SK-N-SH (cell line): ENCODE data around the gene NDUFAF5. TPM values are rescaled to one million over a fixed set of nuclear protein-coding genes. Genes with fewer than 3 reads are reported as not detected.

Experiments used
- CTCF ChIA-PET: fragments of 300-600, 350-600 bp; formaldehyde crosslinking; extraction: SDS; loops from one replicate; lab custom pipeline; 2021; lab: Yijun Ruan, JAX
- POLR2A ChIA-PET: fragments of 350-600 bp; sonication (Branson Sonifier 250); formaldehyde crosslinking; extraction: SDS; loops from one replicate; lab custom pipeline; 2020; ENCODE audit warnings: antibody characterized with exemption, inconsistent platforms; lab: Yijun Ruan, JAX
- DNase-seq: peaks from one replicate; pipeline ENCODE4 v3.0.0; 2012
- H2AFZ ChIP-seq: fragments of 200-600 bp; sonication (generic); 2 replicates; pipeline ENCODE4 v1.8.1; 2016; ENCODE audit warnings: antibody characterized with exemption, mild to moderate bottlenecking, low read depth
- H3F3A ChIP-seq: fragments of 200-600 bp; sonication (generic); replicated peaks from 2 replicates; pipeline ENCODE3; 2016; ENCODE audit warnings: antibody characterized with exemption, mild to moderate bottlenecking; ENCODE audit not compliant: insufficient read depth
- H3K27ac ChIP-seq, 2 experiments: fragments of 200-500 bp in 1 of 2; fragments of 200-600 bp in 1 of 2; sonication (Bioruptor generic) in 1 of 2; sonication (generic), shearing (Covaris generic) in 1 of 2; 2 replicates each; pipeline versions ENCODE4 v1.5.1 to v1.6.1; 2014 to 2016; ENCODE audit warnings: low read depth in 2 of 2, inconsistent platforms in 1 of 2, low read length in 1 of 2, mild to moderate bottlenecking in 1 of 2, mixed read lengths in 1 of 2
- H3K27me3 ChIP-seq: fragments of 200-600 bp; sonication (generic), shearing (Covaris generic); 2 replicates; pipeline ENCODE4 v1.6.1; 2016; ENCODE audit warnings: mixed run types; ENCODE audit not compliant: insufficient read depth
- H3K36me3 ChIP-seq, 2 experiments: fragments of 200-500 bp in 1 of 2; fragments of 200-600 bp in 1 of 2; sonication (Bioruptor generic) in 1 of 2; sonication (generic) in 1 of 2; replicated peaks in 1 of 2; 2 replicates each; pipeline versions ENCODE3 to v1.5.1; 2014 to 2016; ENCODE audit warnings: low read length in 1 of 2, mild to moderate bottlenecking in 1 of 2; ENCODE audit not compliant: insufficient read depth in 2 of 2, control insufficient read depth in 1 of 2
- H3K4me1 ChIP-seq, 2 experiments: fragments of 200-500 bp in 1 of 2; fragments of 200-600 bp in 1 of 2; sonication (Bioruptor generic) in 1 of 2; sonication (generic), shearing (Covaris generic) in 1 of 2; 2 replicates each; pipeline versions ENCODE4 v1.5.1 to v1.6.1; 2014 to 2016; ENCODE audit warnings: low read depth in 1 of 2, low read length in 1 of 2, mixed run types in 1 of 2; ENCODE audit not compliant: insufficient read depth in 2 of 2, control insufficient read depth in 1 of 2
- H3K4me2 ChIP-seq: fragments of 200-600 bp; sonication (generic), shearing (Covaris generic); 2 replicates; pipeline ENCODE4 v1.6.1; 2017; ENCODE audit warnings: mixed run types
- H3K4me3 ChIP-seq, 2 experiments: fragments of 200-500 bp in 1 of 2; fragments of 200-600 bp in 1 of 2; sonication (Bioruptor generic) in 1 of 2; sonication (generic), shearing (Covaris generic) in 1 of 2; 2 replicates each; pipeline versions ENCODE4 v1.5.1 to v1.8.1; 2014 to 2016; ENCODE audit warnings: low read depth in 2 of 2, inconsistent platforms in 1 of 2, low read length in 1 of 2, mild to moderate bottlenecking in 1 of 2, mixed read lengths in 1 of 2, moderate library complexity in 1 of 2
- H3K79me2 ChIP-seq: fragments of 200-600 bp; sonication (generic); 2 replicates; pipeline ENCODE4 v1.8.1; 2017; ENCODE audit warnings: mild to moderate bottlenecking; ENCODE audit not compliant: insufficient read depth
- H3K9ac ChIP-seq: fragments of 200-600 bp; sonication (generic); 2 replicates; pipeline ENCODE4 v1.6.1; 2017; ENCODE audit warnings: mixed run types
- H3K9me2 ChIP-seq: fragments of 200-600 bp; sonication (generic); 2 replicates; pipeline ENCODE4 v1.6.1; 2017; ENCODE audit warnings: mixed run types
- H3K9me3 ChIP-seq: fragments of 200-600 bp; sonication (generic); 2 replicates; pipeline ENCODE4 v1.6.1; 2017; ENCODE audit warnings: mixed run types, mild to moderate bottlenecking, moderate library complexity
- H4K20me1 ChIP-seq: fragments of 200-600 bp; sonication (generic); 2 replicates; pipeline ENCODE4 v1.6.1; 2017; ENCODE audit warnings: mild to moderate bottlenecking, mixed run types; ENCODE audit not compliant: insufficient read depth
- ELF1 ChIP-seq: IDR thresholded peaks from 2 replicates; pipeline ENCODE4 v1.4.0; 2012
- EP300 ChIP-seq, 2 experiments: IDR thresholded peaks; 2 replicates each; pipeline versions ENCODE4 v1.4.0 to v1.6.1; 2012; ENCODE audit warnings: borderline replicate concordance in 1 of 2, low read depth in 1 of 2, low read length in 1 of 2
- FOXJ3 ChIP-seq: sonication (generic); formaldehyde crosslinking; IDR thresholded peaks from 2 replicates; pipeline ENCODE4 v1.5.1; 2020; ENCODE audit warnings: mild to moderate bottlenecking, missing genetic modification reagents
- FOXM1 ChIP-seq: IDR thresholded peaks from 2 replicates; pipeline ENCODE4 v1.4.0; 2012; ENCODE audit warnings: low read depth, mild to moderate bottlenecking
- GABPA ChIP-seq: IDR thresholded peaks from 2 replicates; pipeline ENCODE4 v1.4.0; 2012; ENCODE audit warnings: low read depth, mild to moderate bottlenecking
- NFIC ChIP-seq: IDR thresholded peaks from 2 replicates; pipeline ENCODE4 v1.4.0; 2012; ENCODE audit warnings: borderline replicate concordance
- NRF1 ChIP-seq: IDR thresholded peaks from 2 replicates; pipeline ENCODE4 v1.6.1; 2012; ENCODE audit warnings: low read depth, mild to moderate bottlenecking, low read length
- POLR2AphosphoS5 ChIP-seq: IDR thresholded peaks from 2 replicates; pipeline ENCODE4 v1.6.1; 2012; ENCODE audit warnings: low read depth, low read length
- RXRA ChIP-seq: IDR thresholded peaks from 2 replicates; pipeline ENCODE4 v1.4.0; 2012; ENCODE audit warnings: low read depth, mild to moderate bottlenecking, borderline replicate concordance
- SMC3 ChIP-seq: IDR thresholded peaks from 2 replicates; pipeline ENCODE4 v1.6.1; 2012; ENCODE audit warnings: low read depth, low read length, improper control_type of control experiment
- TAF1 ChIP-seq: IDR thresholded peaks from 2 replicates; pipeline ENCODE4 v1.6.1; 2012; ENCODE audit warnings: low read depth, mild to moderate bottlenecking, low read length, moderate library complexity, borderline replicate concordance
- TCF12 ChIP-seq: IDR thresholded peaks from 2 replicates; pipeline ENCODE4 v1.4.0; 2012
- YY1 ChIP-seq: IDR thresholded peaks from 2 replicates; pipeline ENCODE4 v1.4.0; 2012; ENCODE audit warnings: low read depth, mild to moderate bottlenecking
- WGBS: methylation state at CpG from one replicate; pipeline ENCODE4 v1.1.6; 2017; ENCODE audit warnings: low lambda C conversion rate; 5-methylcytosine and 5-hydroxymethylcytosine counted together
- polyA plus RNA-seq, 3 experiments: library from polyadenylated mRNA; depleted of rRNA; stranded (reverse); fragments of >200 nt; gene quantifications; 2 replicates each; pipeline ENCODE4 v1.2.3, GENCODE V29; 2012
- TF ChIP-seq, protein P1 (sequence below): IDR thresholded peaks from 2 replicates; pipeline ENCODE4; 2012
- TF ChIP-seq, protein P2 (sequence below): fragments of 200-600 bp; sonication (generic); IDR thresholded peaks from 2 replicates; pipeline ENCODE4 v1.6.1; 2017; ENCODE audit warnings: antibody characterized with exemption, mild to moderate bottlenecking, moderate library complexity
- TF ChIP-seq, protein P3 (sequence below): IDR thresholded peaks from 2 replicates; pipeline ENCODE4 v1.4.0; 2012; ENCODE audit warnings: low read depth, borderline replicate concordance
- TF ChIP-seq, protein P4 (sequence below): IDR thresholded peaks from 2 replicates; pipeline ENCODE4 v1.6.1; 2012; ENCODE audit warnings: mild to moderate bottlenecking, low read depth, low read length, moderate library complexity
- TF ChIP-seq, protein P5 (sequence below): IDR thresholded peaks from 2 replicates; pipeline ENCODE4 v1.4.0; 2012; ENCODE audit warnings: low read depth
- TF ChIP-seq, protein P6 (sequence below): IDR thresholded peaks from 2 replicates; pipeline ENCODE4 v1.4.0; 2012; ENCODE audit warnings: low read depth, borderline replicate concordance

Gene NDUFAF5
- polyA plus RNA-seq, 1 of the 3 experiments (the other 2 are of a cell fraction): 8.0 TPM

DNA sequence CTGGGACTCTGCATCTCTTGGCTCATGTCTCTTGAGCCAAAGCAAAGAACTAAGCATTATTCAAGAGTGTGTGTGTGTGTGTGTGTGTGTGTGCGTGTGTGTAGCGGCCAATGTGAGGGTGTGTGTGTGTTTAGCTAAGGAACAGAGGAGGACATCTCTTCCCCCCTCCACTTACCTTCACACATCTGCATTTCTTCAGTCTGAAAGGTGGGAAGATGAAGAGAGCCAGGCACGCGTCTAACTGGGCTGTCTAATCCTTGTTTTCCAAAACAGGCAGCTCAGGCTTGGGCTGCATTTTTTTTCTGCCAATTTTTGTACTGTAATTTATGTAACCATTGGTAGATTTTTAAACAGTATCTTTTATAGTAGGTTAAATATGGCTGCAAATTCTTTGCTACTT, 59.5 kb downstream of the NDUFAF5 start:
- POLR2A ChIA-PET: no interaction called here
- Histone ChIP-seq H2AFZ (no peak overlapping the region), H3K27me3 (no peaks in the 10 kb centered on the region; the same call in 1 of the 2 replicates), H3K79me2 (no peaks in the 10 kb centered on the region), H3K9me2 (no peaks in the 10 kb centered on the region), H3K4me3 (no peak overlapping the region), H4K20me1 (no peaks in the 10 kb centered on the region), H3K9me3 (no peaks in the 10 kb centered on the region), H3K9ac (no peak overlapping the region), H3K4me2 (no peak overlapping the region), H3K36me3 (no peaks in the 10 kb centered on the region), H3F3A (no peaks in the 10 kb centered on the region), H3K4me1 (no peaks in the 10 kb centered on the region)
- 59% methylated on average over 4 of the region's 4 CpGs for WGBS
- CTCF ChIA-PET: no interaction called here
- no peak for DNase-seq
- no peak for TF ChIP-seq ELF1
- no peak for TF ChIP-seq TAF1
- no peak for TF ChIP-seq NFIC
- TF ChIP-seq, all 33 proteins: peak for 0
- H3K27ac ChIP-seq: no peak overlapping the region

DNA sequence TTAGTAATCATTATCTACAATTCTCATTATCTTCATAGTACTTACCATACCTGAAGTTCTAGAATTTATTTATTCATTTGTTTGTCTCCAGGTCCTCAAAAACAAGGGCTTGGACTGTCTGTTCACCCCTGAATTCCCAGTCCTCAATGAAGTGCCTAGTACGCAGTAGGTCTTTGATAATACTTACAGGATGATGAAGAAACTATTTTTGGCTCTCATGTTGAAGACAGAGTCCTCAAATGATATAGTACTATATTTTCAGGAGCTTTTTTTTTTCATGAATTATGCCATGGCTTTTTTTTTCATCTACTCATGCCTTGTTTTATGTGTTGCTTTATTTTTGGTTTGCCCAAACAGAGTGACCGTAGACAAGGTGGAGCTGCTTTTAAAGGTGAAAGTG, 66.5 kb downstream of the NDUFAF5 start:
- Histone ChIP-seq H2AFZ (no peak overlapping the region), H3K27me3 (no peaks in the 10 kb centered on the region; the same call in 1 of the 2 replicates), H3F3A (no peaks in the 10 kb centered on the region), H3K4me1 (no peaks in the 10 kb centered on the region), H3K4me2 (no peak overlapping the region), H3K27ac (no peak overlapping the region), H3K9me3 (no peaks in the 10 kb centered on the region), H4K20me1 (no peaks in the 10 kb centered on the region), H3K9ac (no peak overlapping the region), H3K4me3 (no peak overlapping the region), H3K79me2 (no peaks in the 10 kb centered on the region), H3K9me2 (no peaks in the 10 kb centered on the region), H3K36me3 (no peaks in the 10 kb centered on the region)
- POLR2A ChIA-PET: no interaction called here
- DNase-seq: no peak
- CTCF ChIA-PET: no interaction called here
- TF ChIP-seq FOXM1: no peak
- no peak for TF ChIP-seq RXRA
- TF ChIP-seq TAF1: no peak
- TF ChIP-seq, protein P1, sequence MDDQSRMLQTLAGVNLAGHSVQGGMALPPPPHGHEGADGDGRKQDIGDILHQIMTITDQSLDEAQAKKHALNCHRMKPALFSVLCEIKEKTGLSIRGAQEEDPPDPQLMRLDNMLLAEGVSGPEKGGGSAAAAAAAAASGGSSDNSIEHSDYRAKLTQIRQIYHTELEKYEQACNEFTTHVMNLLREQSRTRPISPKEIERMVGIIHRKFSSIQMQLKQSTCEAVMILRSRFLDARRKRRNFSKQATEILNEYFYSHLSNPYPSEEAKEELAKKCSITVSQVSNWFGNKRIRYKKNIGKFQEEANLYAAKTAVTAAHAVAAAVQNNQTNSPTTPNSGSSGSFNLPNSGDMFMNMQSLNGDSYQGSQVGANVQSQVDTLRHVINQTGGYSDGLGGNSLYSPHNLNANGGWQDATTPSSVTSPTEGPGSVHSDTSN: no peak
- TF ChIP-seq, protein P2, sequence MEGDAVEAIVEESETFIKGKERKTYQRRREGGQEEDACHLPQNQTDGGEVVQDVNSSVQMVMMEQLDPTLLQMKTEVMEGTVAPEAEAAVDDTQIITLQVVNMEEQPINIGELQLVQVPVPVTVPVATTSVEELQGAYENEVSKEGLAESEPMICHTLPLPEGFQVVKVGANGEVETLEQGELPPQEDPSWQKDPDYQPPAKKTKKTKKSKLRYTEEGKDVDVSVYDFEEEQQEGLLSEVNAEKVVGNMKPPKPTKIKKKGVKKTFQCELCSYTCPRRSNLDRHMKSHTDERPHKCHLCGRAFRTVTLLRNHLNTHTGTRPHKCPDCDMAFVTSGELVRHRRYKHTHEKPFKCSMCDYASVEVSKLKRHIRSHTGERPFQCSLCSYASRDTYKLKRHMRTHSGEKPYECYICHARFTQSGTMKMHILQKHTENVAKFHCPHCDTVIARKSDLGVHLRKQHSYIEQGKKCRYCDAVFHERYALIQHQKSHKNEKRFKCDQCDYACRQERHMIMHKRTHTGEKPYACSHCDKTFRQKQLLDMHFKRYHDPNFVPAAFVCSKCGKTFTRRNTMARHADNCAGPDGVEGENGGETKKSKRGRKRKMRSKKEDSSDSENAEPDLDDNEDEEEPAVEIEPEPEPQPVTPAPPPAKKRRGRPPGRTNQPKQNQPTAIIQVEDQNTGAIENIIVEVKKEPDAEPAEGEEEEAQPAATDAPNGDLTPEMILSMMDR: no peak
- TF ChIP-seq, protein P3, sequence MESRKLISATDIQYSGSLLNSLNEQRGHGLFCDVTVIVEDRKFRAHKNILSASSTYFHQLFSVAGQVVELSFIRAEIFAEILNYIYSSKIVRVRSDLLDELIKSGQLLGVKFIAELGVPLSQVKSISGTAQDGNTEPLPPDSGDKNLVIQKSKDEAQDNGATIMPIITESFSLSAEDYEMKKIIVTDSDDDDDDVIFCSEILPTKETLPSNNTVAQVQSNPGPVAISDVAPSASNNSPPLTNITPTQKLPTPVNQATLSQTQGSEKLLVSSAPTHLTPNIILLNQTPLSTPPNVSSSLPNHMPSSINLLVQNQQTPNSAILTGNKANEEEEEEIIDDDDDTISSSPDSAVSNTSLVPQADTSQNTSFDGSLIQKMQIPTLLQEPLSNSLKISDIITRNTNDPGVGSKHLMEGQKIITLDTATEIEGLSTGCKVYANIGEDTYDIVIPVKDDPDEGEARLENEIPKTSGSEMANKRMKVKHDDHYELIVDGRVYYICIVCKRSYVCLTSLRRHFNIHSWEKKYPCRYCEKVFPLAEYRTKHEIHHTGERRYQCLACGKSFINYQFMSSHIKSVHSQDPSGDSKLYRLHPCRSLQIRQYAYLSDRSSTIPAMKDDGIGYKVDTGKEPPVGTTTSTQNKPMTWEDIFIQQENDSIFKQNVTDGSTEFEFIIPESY: no peak
- no peak for TF ChIP-seq POLR2AphosphoS5
- TF ChIP-seq, protein P4, sequence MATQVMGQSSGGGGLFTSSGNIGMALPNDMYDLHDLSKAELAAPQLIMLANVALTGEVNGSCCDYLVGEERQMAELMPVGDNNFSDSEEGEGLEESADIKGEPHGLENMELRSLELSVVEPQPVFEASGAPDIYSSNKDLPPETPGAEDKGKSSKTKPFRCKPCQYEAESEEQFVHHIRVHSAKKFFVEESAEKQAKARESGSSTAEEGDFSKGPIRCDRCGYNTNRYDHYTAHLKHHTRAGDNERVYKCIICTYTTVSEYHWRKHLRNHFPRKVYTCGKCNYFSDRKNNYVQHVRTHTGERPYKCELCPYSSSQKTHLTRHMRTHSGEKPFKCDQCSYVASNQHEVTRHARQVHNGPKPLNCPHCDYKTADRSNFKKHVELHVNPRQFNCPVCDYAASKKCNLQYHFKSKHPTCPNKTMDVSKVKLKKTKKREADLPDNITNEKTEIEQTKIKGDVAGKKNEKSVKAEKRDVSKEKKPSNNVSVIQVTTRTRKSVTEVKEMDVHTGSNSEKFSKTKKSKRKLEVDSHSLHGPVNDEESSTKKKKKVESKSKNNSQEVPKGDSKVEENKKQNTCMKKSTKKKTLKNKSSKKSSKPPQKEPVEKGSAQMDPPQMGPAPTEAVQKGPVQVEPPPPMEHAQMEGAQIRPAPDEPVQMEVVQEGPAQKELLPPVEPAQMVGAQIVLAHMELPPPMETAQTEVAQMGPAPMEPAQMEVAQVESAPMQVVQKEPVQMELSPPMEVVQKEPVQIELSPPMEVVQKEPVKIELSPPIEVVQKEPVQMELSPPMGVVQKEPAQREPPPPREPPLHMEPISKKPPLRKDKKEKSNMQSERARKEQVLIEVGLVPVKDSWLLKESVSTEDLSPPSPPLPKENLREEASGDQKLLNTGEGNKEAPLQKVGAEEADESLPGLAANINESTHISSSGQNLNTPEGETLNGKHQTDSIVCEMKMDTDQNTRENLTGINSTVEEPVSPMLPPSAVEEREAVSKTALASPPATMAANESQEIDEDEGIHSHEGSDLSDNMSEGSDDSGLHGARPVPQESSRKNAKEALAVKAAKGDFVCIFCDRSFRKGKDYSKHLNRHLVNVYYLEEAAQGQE: no peak
- TF ChIP-seq, protein P5, sequence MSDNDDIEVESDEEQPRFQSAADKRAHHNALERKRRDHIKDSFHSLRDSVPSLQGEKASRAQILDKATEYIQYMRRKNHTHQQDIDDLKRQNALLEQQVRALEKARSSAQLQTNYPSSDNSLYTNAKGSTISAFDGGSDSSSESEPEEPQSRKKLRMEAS: no peak
- TF ChIP-seq ELF1: no peak
- no peak for TF ChIP-seq NRF1
- no peak for TF ChIP-seq TCF12
- no peak for TF ChIP-seq NFIC
- no peak for TF ChIP-seq FOXJ3
- TF ChIP-seq, protein P6, sequence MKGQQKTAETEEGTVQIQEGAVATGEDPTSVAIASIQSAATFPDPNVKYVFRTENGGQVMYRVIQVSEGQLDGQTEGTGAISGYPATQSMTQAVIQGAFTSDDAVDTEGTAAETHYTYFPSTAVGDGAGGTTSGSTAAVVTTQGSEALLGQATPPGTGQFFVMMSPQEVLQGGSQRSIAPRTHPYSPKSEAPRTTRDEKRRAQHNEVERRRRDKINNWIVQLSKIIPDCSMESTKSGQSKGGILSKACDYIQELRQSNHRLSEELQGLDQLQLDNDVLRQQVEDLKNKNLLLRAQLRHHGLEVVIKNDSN: no peak
- no peak for TF ChIP-seq EP300 (IDR thresholded peaks at IDR 0.05; ENCODE audit: borderline replicate concordance in 1 of 2, low read depth in 1 of 2, low read length in 1 of 2)
- no peak for TF ChIP-seq SMC3
- no peak for TF ChIP-seq GABPA
- no peak for TF ChIP-seq YY1
- WGBS: 62% methylated on average over 2 of the region's 2 CpGs
